Fibroblast of peridontal ligament (primary cell): Measurements from ENCODE around the gene OXA1L.
"Not testable (repeated sequence)": the region's sequence is repeated elsewhere in the genome, so short reads cannot be mapped to it uniquely, and the experiment has no call there.

Experiments
- DNase-seq: peaks from one replicate; pipeline ENCODE4 v3.0.0-alpha.2; 2010; ENCODE audit errors: extremely low read depth

Gene OXA1L

GRCh38 chr14:22768947-22769346 lies 2.5 kb downstream of the OXA1L start:
- no peak for DNase-seq

GRCh38 chr14:22769369-22769768 lies 2.9 kb downstream of the OXA1L start:
- DNase-seq, result no peak

GRCh38 chr14:22770481-22771187 lies 4.1 kb downstream of the OXA1L start:
- DNase-seq, result no peak

GRCh38 chr14:22772725-22773124 lies 6.2 kb downstream of the OXA1L start:
- no peak for DNase-seq

DNA sequence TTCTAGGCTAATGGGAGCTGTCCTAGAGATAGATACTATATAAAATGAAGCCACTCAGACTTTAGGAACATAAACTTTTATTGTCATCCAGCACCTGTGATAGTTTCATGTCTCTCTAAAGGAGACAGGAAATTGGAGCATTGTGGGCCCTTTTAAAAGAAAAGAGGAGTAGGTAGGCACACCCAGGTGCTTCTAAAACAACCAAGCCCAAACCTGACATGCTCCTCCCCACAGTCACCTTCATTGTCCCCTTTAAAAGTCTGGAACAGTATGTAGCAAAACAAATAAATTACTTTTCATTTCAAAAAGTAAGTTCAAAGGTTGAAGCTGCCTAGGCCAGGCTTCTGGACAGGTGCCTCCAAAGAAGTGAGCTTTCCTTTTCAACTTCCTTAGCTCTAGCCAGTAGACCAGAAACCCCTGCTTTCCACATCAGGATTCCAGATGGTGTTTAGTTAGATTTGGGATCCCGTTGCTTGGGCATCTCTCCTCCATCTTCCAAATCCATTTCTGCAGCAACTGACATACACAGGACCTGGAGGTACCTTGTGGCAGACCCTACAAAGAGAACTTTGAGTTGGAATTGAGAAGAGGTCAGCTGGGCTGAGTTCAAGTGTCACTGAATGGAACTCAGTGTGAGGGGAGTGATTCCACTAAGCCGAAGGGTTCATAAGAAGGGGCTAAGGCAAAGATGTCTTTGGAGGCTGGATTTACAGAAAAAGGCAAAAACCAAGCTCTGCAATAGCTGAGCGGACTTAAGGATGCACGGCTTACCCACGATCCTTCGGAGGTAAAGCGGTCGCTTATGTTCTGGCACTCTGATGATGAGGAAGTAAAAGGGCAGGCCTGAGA lies 6.9 kb downstream of the OXA1L start:
- DNase-seq, result no peak

- no peak for DNase-seq
Measured at GRCh38 chr14:22774011-22774706, 7.7 kb downstream of the OXA1L start.

GRCh38 chr14:22776215-22776614 lies 9.7 kb downstream of the OXA1L start:
- DNase-seq, result no peak

DNA sequence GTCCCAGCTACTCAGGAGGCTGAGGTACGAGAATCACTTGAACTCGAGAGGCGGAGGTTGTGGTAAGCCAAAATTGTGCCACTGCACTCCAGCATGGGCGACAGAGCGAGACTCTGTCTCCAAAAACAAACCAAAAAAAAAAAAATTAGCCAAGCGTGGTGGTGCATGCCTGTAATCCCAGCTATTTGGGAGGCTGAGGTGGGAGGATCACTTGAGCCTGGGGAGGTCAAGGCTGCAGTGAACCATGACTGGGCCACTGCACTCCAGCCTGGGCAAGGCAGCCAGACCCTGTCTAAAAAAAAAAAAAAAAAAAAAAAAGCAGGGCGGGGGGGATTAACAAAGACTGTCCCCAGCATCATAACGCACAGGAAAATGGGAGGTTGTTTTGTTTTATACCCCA lies 10.4 kb downstream of the OXA1L start:
- not testable (repeated sequence) for DNase-seq

- DNase-seq, result no peak
Measured at GRCh38 chr14:22778084-22778483, 11.6 kb downstream of the OXA1L start.

DNA sequence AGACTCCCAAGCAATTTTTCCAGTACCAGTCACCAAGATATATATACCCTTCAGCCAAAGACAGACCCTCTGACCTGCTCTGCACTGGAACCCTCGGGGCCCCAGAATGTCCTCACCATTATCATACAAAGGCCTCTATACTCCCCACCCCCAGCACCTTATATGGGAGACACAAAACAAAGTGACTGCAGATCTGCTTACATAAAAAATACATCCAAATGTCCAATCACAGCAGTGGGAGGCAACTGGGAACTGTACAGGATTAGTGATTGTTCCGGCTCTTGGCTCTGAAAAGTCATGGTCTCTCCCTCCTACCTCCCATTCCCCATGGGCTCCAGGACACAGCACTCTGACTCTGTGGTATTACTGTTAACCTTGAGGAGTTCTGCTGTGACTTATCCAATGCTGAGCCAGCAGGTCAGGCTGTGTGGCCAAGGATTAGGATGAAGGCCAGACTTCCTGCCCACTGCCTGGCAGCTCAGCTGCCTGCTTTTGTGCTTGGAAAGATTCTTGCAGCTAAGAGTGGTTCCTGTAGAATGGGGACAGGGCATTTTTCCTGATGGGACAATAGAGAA lies 13.7 kb downstream of the OXA1L start:
- peak; percentile 28 for DNase-seq

DNA sequence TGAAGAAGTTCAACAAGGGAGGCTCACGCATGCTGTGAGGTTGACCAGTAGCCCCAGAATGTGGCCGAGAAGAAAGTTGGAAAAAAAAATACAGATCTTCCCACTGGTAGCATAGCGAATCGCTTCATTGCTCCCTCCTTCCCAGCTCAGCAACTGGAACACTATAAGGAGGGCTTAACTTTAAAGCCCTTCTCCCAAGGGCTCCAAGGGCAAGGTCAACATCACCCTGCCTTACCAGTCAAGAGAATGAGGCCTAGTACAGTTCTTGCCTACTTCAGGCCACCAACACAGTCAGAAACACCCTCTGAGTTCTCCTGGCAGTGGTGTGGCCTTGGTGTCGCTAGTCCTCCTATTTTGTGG lies 14.4 kb downstream of the OXA1L start:
- no peak for DNase-seq

GRCh38 chr14:22781301-22781991 lies 15.0 kb downstream of the OXA1L start:
- DNase-seq, result peak; percentile 39

GRCh38 chr14:22786685-22787084 lies 20.2 kb downstream of the OXA1L start:
- no peak for DNase-seq

DNA sequence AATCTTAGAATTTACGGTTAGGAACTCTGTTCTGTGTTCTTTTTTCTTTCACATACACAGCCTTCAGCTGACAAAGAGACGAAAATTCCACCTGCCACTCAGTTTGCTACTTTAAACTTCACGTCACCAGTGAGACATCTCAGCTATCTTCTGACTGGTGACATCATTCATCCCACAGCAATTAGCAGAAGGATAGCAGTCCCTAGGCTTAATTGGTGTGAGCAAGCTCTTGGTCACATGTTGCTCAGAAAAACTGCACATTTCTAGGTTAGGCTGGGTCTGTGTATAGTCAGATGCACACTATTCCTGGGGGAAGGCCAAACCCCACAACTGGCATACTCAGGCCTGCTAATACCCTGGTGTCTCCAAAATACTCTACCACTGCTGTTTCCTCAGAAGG lies 24.8 kb downstream of the OXA1L start:
- peak; percentile 88 for DNase-seq

DNA sequence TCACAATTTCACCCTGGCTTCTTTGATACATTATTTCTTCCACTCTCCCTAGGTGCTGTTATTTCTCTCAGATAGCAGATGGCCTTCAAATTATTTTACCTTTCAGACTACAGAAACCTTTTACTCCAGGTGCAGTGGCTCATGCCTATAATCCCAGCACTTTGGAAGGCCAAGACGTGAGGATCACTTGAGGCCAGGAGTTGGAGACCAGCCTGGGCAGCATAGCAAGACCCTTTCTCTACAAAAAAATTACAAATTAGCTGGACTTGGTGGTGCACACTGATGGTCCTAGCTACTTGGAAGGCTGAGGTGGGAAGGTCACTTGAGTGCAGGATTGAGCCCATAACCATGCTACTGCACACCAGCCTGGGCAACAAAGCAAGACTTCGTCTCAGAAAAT lies 25.7 kb downstream of the OXA1L start:
- no peak for DNase-seq

DNA sequence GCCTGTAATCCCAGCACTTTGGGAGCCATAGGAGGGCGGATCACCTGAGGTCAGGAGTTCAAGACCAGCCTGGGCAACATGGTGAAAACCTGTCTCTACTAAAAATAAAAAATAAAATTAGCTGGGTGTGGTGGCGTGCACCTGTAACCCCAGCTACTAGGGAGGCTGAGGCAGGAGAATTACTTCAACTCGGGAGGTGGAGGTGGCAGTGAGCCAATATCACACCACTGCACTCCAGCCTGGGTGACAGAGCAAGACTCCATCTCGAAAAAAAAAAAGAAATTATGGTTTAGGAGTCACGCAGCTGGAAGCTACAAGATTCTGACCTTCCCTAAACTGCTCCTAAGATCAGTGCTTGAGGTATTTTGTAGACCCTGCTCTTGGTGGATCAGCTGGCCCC lies 27.1 kb downstream of the OXA1L start:
- not testable (repeated sequence) for DNase-seq

DNA sequence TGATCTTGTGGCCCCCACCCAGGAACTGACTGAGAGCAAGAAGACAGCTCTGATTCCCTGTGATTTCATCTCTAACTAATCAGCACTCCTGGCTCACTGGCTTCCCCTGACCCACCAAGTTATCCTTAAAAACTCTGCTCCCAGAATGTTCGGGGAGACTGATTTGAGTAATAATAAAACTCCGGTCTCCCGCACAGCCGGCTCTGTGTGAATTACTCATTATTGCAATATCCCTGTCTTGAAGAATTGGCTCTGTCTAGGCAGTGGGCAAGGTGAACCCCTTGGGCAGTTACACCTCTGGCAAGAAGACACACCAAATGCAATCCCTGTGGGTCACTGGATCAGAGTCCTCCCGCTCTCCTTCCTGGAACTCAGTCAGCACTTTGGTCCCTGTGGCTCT lies 27.5 kb downstream of the OXA1L start:
- DNase-seq, result no peak

GRCh38 chr14:22794551-22794951 lies 28.1 kb downstream of the OXA1L start:
- DNase-seq, result no peak

GRCh38 chr14:22796087-22796707 lies 29.7 kb downstream of the OXA1L start:
- no peak for DNase-seq

DNA sequence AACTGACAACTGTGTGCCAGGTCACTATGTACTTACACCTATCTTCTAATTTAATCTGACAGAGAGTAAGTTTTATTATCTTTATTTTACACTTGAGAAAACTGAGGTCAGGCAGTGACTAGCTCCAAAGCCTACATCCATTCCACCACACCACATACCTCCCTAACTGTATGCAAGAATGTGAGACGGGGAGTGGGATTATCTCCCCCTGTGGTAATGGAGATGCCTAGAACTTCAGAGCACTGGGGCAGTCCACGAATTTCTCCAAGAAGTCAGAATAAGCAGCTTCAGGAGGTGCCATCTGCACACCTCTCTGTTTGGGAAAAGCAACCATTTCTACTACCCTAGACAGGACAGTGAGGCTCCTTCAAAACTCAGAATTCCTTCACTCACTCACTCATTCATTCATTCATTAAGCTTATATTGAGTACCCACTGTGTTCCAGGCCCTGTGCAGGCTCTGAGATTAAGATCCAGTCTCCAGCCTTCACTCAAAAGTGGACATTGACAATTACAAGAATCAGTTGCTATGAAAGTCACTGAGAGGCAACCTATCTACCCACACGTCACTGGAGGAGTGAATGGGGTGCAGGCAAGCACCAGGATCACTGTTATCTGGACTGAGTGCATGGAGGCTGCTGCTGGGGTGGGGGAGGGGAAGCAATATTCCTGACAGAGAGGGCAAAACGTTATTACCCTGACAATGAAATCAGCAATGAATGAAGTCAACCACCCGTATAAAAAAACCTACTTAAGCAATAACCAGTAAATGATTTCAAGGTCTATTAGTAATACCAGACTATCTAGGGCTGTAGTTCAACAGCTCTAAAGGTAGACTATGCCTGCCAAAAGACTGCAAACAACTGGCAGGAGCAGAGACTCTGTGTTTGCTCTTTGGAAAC lies 30.8 kb downstream of the OXA1L start:
- DNase-seq, result no peak
